WI38 (cell line): ENCODE measurements around the gene PDCL2.
"Not testable (repeated sequence)": the region's sequence is repeated elsewhere in the genome, so short reads cannot be mapped to it uniquely, and the experiment has no call there.

Source experiments
- H3K4me3 ChIP-seq: 2 replicates; pipeline ENCODE4 v1.5.1; 2011; ENCODE audit warnings: low read depth, mild to moderate bottlenecking, control low read depth, low read length
- TF ChIP-seq, protein P1 (sequence below): IDR thresholded peaks from 2 replicates; pipeline ENCODE4 v1.5.1; 2012; ENCODE audit warnings: low read depth, mild to moderate bottlenecking, control low read depth, low read length

PDCL2 gene

DNA sequence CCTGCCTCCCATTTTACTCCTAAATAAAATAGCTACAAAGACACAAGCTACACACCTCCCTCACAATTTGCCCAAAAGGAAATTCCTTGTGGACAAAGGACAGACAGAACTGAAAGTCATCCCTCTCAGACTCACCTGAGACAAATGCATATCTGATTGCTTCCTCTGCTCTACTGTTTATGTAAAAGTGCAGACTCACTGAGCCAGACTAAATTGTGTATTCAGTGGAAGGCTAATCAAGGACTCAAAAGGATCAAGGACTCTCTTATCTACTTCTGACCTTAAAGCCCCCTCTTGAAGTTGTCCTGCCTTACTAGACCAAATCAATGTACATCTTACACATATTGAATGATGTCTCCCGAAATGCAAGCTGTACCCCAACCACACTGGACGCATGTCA, 3.9 kb downstream of the PDCL2 start:
- H3K4me3 ChIP-seq = no peak overlapping the region
- TF ChIP-seq, protein P1, sequence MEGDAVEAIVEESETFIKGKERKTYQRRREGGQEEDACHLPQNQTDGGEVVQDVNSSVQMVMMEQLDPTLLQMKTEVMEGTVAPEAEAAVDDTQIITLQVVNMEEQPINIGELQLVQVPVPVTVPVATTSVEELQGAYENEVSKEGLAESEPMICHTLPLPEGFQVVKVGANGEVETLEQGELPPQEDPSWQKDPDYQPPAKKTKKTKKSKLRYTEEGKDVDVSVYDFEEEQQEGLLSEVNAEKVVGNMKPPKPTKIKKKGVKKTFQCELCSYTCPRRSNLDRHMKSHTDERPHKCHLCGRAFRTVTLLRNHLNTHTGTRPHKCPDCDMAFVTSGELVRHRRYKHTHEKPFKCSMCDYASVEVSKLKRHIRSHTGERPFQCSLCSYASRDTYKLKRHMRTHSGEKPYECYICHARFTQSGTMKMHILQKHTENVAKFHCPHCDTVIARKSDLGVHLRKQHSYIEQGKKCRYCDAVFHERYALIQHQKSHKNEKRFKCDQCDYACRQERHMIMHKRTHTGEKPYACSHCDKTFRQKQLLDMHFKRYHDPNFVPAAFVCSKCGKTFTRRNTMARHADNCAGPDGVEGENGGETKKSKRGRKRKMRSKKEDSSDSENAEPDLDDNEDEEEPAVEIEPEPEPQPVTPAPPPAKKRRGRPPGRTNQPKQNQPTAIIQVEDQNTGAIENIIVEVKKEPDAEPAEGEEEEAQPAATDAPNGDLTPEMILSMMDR = no peak

- H3K4me3 ChIP-seq = not testable (repeated sequence)
These were observed 9.3 kb downstream of the PDCL2 start for GRCh38 chr4:55582773-55583172.

GRCh38 chr4:55578341-55579010, 13.6 kb downstream of the PDCL2 start:
- H3K4me3 ChIP-seq = no peak overlapping the region

GRCh38 chr4:55575513-55575912, 16.5 kb downstream of the PDCL2 start:
- TF ChIP-seq, protein P1 = no peak
- H3K4me3 ChIP-seq = no peak overlapping the region

More at GRCh38 chr4:55578341-55579010, 13.6 kb downstream of the PDCL2 start:
- TF ChIP-seq, protein P1 = no peak

- H3K4me3 ChIP-seq = no peak overlapping the region
- TF ChIP-seq, protein P1 = no peak
These were observed 17.8 kb downstream of the PDCL2 start for GRCh38 chr4:55574252-55574651.

DNA sequence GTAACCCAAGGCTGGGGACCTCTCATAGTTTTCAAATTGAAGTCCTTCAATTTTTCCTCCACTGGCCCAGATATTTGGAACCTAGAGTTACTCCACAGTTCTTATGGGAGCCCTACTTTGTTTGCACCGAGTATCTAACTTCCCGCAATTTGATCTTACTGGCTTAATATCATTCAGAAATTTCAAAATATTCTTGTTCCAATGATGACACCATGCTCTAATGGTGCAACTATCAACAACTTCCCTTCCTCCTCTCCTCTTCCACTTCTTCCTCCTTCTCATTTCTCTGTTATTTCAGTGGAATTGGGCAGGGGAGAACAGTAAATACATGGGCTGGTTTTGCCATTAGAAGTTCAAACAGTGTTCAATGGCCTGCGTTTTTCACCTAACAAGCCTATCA, 20.2 kb downstream of the PDCL2 start:
- H3K4me3 ChIP-seq = no peak overlapping the region
- TF ChIP-seq, protein P1 = no peak

GRCh38 chr4:55568905-55569504, 23.0 kb downstream of the PDCL2 start:
- TF ChIP-seq, protein P1 = no peak
- no peak overlapping the region for H3K4me3 ChIP-seq

DNA sequence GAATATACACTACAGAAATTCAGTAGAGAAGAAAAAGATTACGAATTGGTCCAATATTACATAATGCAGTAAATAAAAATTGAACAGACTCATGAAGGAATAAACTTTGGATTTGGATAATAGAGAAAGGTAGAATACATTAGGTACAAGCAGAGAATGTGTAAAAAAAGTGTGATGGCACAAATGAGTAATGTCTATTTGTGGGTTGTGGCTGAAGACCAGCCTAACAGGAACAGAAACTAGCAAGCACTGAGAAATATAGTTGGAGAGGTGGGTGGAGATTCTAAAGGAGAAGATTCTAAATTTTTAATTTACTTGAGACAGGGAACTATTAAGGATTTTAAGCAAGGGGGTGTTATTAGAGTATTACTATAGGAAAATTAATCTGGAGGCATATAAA, 30.2 kb downstream of the PDCL2 start:
- H3K4me3 ChIP-seq = no peak overlapping the region
- TF ChIP-seq, protein P1 = no peak
